Cardiac muscle cell (in vitro differentiated cells and primary cell): ENCODE measurements around the gene HOXA11. TPM values are rescaled to one million over a fixed set of nuclear protein-coding genes. Genes with fewer than 3 reads are reported as not detected.

Experiments
- DNase-seq, 2 donors: peaks; one replicate each; pipeline versions ENCODE4 v3.0.0 to v3.0.0-alpha.2; 2010 to 2017; ENCODE audit warnings: low read depth in 1 of 2, low spot score in 1 of 2
- H3K27ac ChIP-seq: fragments of 200-600 bp; sonication (generic); 2 replicates; pipeline ENCODE4 v1.5.1; 2016
- H3K27me3 ChIP-seq: fragments of 200-600 bp; sonication (generic); 2 replicates; pipeline ENCODE4 v1.6.0; 2016; ENCODE audit warnings: control low read depth
- H3K36me3 ChIP-seq: fragments of 200-600 bp; sonication (generic); 2 replicates; pipeline ENCODE4 v1.5.1; 2016; ENCODE audit warnings: control low read depth
- H3K4me1 ChIP-seq: fragments of 200-600 bp; sonication (generic); 2 replicates; pipeline ENCODE4 v1.8.1; 2017; ENCODE audit warnings: low read depth, mild to moderate bottlenecking, mixed run types
- H3K4me3 ChIP-seq: fragments of 200-600 bp; sonication (generic); 2 replicates; pipeline ENCODE4 v1.5.1; 2016; ENCODE audit warnings: mild to moderate bottlenecking
- H3K9me3 ChIP-seq: fragments of 200-600 bp; sonication (generic); 2 replicates; pipeline ENCODE4 v1.5.1; 2017; ENCODE audit warnings: low read depth, mild to moderate bottlenecking, control low read depth
- CTCF ChIP-seq: IDR thresholded peaks from 2 replicates; pipeline ENCODE4 v1.5.1; 2012; ENCODE audit warnings: low read depth, mild to moderate bottlenecking, low read length
- polyA plus RNA-seq: library from polyadenylated mRNA; unstranded; fragments of >200 nt; fragmentation: Nextera tagmentation; extraction: Ambion mirVana; gene quantifications from 2 replicates; pipeline ENCODE4 v1.2.1, GENCODE V29; 2016
- total RNA-seq: library from RNA; depleted of rRNA; stranded (reverse); fragments of >200 nt; gene quantifications from 2 replicates; pipeline ENCODE4 v1.2.3, GENCODE V29; 2016

HOXA11 gene
- total and polyA plus RNA-seq, 2 experiments from 2014 or later = not detected

- Histone ChIP-seq H3K27ac (no peak overlapping the region), H3K9me3 (no peaks in the 10 kb centered on the region), H3K4me1 (peaks cover 3% of the 10 kb centered on the region), H3K36me3 (no peaks in the 10 kb centered on the region), H3K27me3 (peaks cover 100% of the 10 kb centered on the region), H3K4me3 (no peak overlapping the region)
- no peak for DNase-seq
- no peak for TF ChIP-seq CTCF
These were observed 13.8 kb downstream of the HOXA11 start for GRCh38 chr7:27171325-27171636.

- no peak for TF ChIP-seq CTCF
- Histone ChIP-seq H3K36me3 (no peaks in the 10 kb centered on the region), H3K27me3 (peaks cover 100% of the 10 kb centered on the region), H3K4me1 (peaks cover 3% of the 10 kb centered on the region), H3K27ac (no peak overlapping the region), H3K9me3 (no peaks in the 10 kb centered on the region), H3K4me3 (no peak overlapping the region)
- DNase-seq = no peak
These were observed 14.4 kb downstream of the HOXA11 start for GRCh38 chr7:27170426-27171324.

- H3K27ac ChIP-seq = no peak overlapping the region
- no peaks in the 10 kb centered on the region for H3K9me3 ChIP-seq
- no peak for TF ChIP-seq CTCF
- no peaks in the 10 kb centered on the region for H3K36me3 ChIP-seq
- DNase-seq = no peak
- peaks cover 100% of the 10 kb centered on the region for H3K27me3 ChIP-seq
- no peak overlapping the region for H3K4me3 ChIP-seq
- H3K4me1 ChIP-seq = peaks cover 3% of the 10 kb centered on the region
These were observed 15.2 kb downstream of the HOXA11 start for GRCh38 chr7:27169658-27170425.

GRCh38 chr7:27168265-27168947 lies 16.6 kb downstream of the HOXA11 start:
- Histone ChIP-seq H3K27ac (no peak overlapping the region), H3K4me3 (no peak overlapping the region), H3K27me3 (peaks cover 100% of the 10 kb centered on the region), H3K36me3 (no peaks in the 10 kb centered on the region), H3K4me1 (peaks cover 3% of the 10 kb centered on the region), H3K9me3 (no peaks in the 10 kb centered on the region)
- TF ChIP-seq CTCF = no peak
- DNase-seq = no peak

- H3K4me1 ChIP-seq = peaks cover 3% of the 10 kb centered on the region
- peaks cover 100% of the 10 kb centered on the region for H3K27me3 ChIP-seq
- H3K9me3 ChIP-seq = no peaks in the 10 kb centered on the region
- no peak overlapping the region for H3K27ac ChIP-seq
- DNase-seq = no peak
- no peak overlapping the region for H3K4me3 ChIP-seq
- no peaks in the 10 kb centered on the region for H3K36me3 ChIP-seq
- TF ChIP-seq CTCF = no peak
These were observed 17.1 kb downstream of the HOXA11 start for GRCh38 chr7:27167916-27168264.
